ENCODE results near the gene ACYP2.
"Not testable (repeated sequence)": the region's sequence is repeated elsewhere in the genome, so short reads cannot be mapped to it uniquely, and the experiment has no call there.

The ACYP2 gene

DNA sequence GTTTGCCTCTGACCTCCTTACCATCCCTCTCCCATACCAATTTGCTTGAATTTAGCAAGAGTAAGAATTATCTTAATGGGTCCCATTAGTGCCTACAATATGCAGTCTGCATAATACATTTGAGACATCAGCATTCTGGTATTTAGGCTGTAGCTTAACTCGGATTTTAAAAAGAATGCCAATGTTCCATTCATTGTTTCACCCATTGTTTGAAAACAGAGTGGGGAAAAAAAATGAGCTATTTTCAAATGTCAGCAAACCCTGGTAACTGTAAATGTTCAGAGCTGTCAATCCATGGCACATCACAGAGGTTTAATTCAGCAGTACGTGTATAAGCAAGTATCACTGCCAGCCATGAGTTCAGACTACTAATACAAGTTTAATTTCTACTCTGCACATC is 202.6 kb downstream of the ACYP2 start:
- Mint-ChIP-seq H3K4me3 (no peak overlapping the region), H3K36me3 (no peaks in the 10 kb centered on the region), H3K4me1 (ENCODE audit: low read depth) (no peaks in the 10 kb centered on the region), H3K27me3 (peaks cover 4% of the 10 kb centered on the region), H3K27ac (no peak overlapping the region), H3K9me3 (ENCODE audit: low read depth) (peaks cover 7% of the 10 kb centered on the region)

DNA sequence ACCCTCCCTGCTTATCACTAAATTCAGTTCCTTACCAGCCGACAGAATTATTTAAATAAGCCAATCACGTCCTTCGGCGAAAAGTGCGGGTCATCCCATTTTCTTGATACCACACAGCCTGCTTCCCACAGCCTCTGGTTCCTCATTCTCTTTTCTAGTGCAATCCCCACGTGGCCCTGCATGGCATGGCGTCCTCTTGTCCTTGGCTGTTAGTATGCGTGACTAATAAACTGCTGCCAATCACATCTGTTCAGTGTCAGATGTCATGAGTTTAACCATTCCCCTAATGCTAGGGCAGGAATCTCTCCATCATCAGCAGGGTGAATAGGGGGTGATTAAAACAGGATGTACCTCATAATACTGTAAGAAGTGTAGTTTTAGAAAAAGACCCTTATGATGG is 203.4 kb downstream of the ACYP2 start:
- Mint-ChIP-seq H3K4me1 (ENCODE audit: low read depth) (no peaks in the 10 kb centered on the region), H3K36me3 (no peaks in the 10 kb centered on the region), H3K27me3 (peaks cover 4% of the 10 kb centered on the region), H3K4me3 (no peak overlapping the region), H3K27ac (no peak overlapping the region), H3K9me3 (ENCODE audit: low read depth) (peaks cover 7% of the 10 kb centered on the region)

DNA sequence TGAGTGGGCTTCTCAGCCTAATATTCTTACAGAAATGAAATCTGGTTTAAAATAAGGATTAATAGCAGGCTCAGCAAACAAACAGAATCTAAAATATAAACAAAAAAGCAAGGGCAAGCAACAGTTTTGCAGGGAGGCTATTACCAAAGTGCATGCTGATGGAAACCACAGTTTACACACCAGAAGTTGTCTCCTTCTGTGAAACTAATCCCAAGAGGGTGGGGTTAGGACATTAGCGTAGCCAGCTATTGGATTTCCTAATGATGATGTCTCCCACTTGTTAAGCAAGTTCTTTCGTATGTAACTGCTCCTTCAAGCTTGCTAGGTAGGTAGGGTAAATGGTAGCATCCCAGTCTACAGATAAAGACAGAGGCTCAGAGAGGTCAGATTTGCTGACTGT is 205.6 kb downstream of the ACYP2 start:
- Mint-ChIP-seq H3K36me3 (peaks cover 6% of the 10 kb centered on the region), H3K4me1 (ENCODE audit: low read depth) (no peaks in the 10 kb centered on the region), H3K9me3 (ENCODE audit: low read depth) (peaks cover 13% of the 10 kb centered on the region), H3K4me3 (no peak overlapping the region), H3K27ac (no peak overlapping the region), H3K27me3 (peaks cover 7% of the 10 kb centered on the region)

DNA sequence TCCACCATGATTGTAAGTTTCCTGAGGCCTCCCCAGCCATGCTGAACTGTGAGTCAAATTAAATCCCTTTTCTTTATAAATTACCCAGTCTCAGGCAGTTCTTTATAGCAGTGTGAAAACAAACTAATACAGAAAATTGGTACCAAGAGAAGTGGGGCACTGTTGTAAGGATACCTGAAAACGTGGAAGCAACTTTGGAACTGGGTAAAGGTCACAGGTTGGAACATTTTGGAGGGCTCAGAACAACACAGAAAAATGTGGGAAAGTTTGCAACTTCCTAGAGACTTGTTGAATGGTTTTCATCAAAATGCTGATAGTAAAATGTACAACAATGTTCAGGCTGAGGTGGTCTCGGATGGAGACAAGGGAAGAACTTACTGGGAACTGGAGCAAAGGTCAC is 209.1 kb downstream of the ACYP2 start:
- H3K4me3 Mint-ChIP-seq; H3K36me3 Mint-ChIP-seq; H3K4me1 Mint-ChIP-seq (ENCODE audit: low read depth); H3K27me3 Mint-ChIP-seq; H3K27ac Mint-ChIP-seq: not testable (repeated sequence)
- H3K9me3 Mint-ChIP-seq (ENCODE audit: low read depth) = peaks cover 13% of the 10 kb centered on the region

- Mint-ChIP-seq H3K27ac (no peak overlapping the region), H3K9me3 (ENCODE audit: low read depth) (peaks cover 13% of the 10 kb centered on the region), H3K27me3 (peaks cover 10% of the 10 kb centered on the region), H3K4me1 (ENCODE audit: low read depth) (peaks cover 2% of the 10 kb centered on the region), H3K4me3 (no peak overlapping the region), H3K36me3 (peaks cover 6% of the 10 kb centered on the region)
Observed at GRCh38 chr2:54325148-54325547, 209.7 kb downstream of the ACYP2 start.

DNA sequence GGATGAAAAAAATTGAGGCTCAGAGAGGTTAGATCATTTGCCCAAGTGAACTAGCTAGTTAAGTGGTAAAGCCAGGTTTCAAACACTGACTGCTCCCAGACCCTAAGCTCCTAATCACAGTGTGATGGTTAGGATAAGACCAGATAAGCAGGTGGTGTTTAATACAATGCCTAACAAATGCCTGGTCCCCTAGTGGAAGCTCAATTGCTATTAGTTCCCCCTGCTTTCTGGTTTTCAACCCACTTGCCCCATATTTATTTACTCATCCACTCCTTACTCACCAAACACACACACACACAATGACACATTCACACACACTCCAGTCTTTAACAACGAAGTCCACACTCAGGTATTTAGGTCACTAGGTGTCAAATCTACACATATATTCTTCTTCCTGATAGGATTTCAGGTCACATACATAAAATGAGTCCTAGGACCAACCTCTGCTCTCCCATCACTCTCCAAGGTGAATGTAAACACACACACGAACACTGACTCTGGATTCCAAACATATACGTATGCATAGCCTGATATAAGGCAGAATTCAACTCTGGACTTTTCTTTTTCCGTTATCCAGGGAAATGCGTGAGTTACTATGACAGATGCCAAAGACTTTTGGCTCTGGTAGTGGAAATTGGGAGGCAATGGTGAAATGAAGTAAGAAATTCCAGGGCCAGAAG is 214.2 kb downstream of the ACYP2 start:
- Mint-ChIP-seq H3K27me3 (peaks cover 11% of the 10 kb centered on the region), H3K36me3 (peaks cover 3% of the 10 kb centered on the region), H3K4me3 (peak overlapping the region; percentile 86), H3K27ac (no peak overlapping the region), H3K4me1 (ENCODE audit: low read depth) (peaks cover 14% of the 10 kb centered on the region), H3K9me3 (ENCODE audit: low read depth) (peaks cover 9% of the 10 kb centered on the region)

GRCh38 chr2:54330162-54330925 is 214.9 kb downstream of the ACYP2 start:
- Mint-ChIP-seq H3K4me3 (peak overlapping the region; percentile 86), H3K4me1 (ENCODE audit: low read depth) (peaks cover 14% of the 10 kb centered on the region), H3K36me3 (no peaks in the 10 kb centered on the region), H3K27me3 (peaks cover 7% of the 10 kb centered on the region), H3K27ac (peak overlapping the region; percentile 19), H3K9me3 (ENCODE audit: low read depth) (peaks cover 5% of the 10 kb centered on the region)

DNA sequence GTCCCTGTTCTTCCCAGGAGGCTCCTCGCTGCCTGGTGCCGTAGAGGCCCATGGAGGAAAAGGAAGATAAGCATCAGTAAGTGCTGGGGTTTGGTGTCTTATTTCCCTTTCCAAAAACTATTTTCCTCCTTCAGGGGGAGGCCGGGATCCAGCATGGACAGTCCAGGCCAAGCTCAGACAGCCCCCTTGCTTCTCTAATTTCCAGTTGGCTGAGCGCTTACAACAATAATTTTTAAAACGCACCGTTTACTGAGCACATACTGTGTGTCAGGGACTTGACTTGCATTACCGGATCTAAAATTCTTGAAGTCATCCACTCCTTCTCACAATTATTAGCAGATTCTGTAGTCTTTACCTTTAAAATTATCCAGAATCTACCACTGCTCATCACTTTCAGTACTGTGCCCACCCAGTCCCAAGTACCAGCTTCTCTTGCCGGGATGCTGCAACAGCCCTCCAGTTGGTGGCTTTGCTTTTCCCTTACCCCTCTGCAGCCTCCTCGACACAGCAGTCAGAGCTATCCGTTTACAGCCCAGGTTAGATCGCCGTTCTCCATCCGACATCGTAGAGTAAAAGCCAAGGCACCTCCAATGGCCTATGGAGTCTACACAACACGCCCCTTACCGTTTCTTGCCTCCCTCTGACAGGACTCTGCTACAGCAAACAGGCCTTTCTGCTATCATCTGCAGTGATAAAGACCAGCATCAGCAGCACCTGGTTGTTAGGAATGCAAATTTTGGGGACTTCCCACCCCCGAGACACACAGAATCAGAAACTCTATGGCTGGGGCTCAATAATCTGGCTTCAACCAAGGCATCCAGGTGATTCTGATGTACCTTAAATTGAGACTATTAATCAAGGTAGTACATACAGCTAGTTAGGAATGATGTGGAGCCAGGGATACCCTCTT is 215.8 kb downstream of the ACYP2 start:
- Mint-ChIP-seq H3K27me3 (peaks cover 7% of the 10 kb centered on the region), H3K27ac (peak overlapping the region; percentile 19)

GRCh38 chr2:54332386-54332785 is 217.0 kb downstream of the ACYP2 start:
- Mint-ChIP-seq H3K27ac (no peak overlapping the region), H3K36me3 (no peaks in the 10 kb centered on the region), H3K27me3 (peaks cover 7% of the 10 kb centered on the region), H3K9me3 (ENCODE audit: low read depth) (no peaks in the 10 kb centered on the region), H3K4me1 (ENCODE audit: low read depth) (peaks cover 14% of the 10 kb centered on the region), H3K4me3 (no peak overlapping the region)

More for the DNA sequence above, 215.8 kb downstream of the ACYP2 start:
- Mint-ChIP-seq H3K4me3 (peak overlapping the region; percentile 86), H3K36me3 (no peaks in the 10 kb centered on the region), H3K4me1 (ENCODE audit: low read depth) (peaks cover 14% of the 10 kb centered on the region), H3K9me3 (ENCODE audit: low read depth) (peaks cover 5% of the 10 kb centered on the region)

- no peaks in the 10 kb centered on the region for H3K36me3 Mint-ChIP-seq
- no peak overlapping the region for H3K27ac Mint-ChIP-seq
- no peak overlapping the region for H3K4me3 Mint-ChIP-seq
- H3K27me3 Mint-ChIP-seq = peaks cover 5% of the 10 kb centered on the region
- no peaks in the 10 kb centered on the region for H3K9me3 Mint-ChIP-seq (ENCODE audit: low read depth)
- peaks cover 1% of the 10 kb centered on the region for H3K4me1 Mint-ChIP-seq (ENCODE audit: low read depth)
Observed at GRCh38 chr2:54336136-54336976, 220.9 kb downstream of the ACYP2 start.

DNA sequence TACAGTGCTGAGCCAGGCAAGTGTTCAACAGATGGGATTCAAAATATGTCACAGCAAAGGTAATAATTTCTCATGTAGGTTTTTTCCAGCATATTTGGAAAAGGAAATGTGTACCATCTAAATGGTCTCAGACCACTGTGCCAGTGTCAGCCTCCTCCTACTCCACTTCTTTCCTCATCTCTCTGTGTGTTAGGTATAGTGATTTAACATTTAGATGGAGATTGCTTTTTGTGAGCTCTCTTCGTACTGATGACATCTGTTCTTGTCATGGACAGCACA is 221.5 kb downstream of the ACYP2 start:
- no peak overlapping the region for H3K4me3 Mint-ChIP-seq
- peaks cover 9% of the 10 kb centered on the region for H3K27me3 Mint-ChIP-seq
- H3K4me1 Mint-ChIP-seq (ENCODE audit: low read depth) = no peaks in the 10 kb centered on the region
- H3K9me3 Mint-ChIP-seq (ENCODE audit: low read depth) = no peaks in the 10 kb centered on the region
- no peak overlapping the region for H3K27ac Mint-ChIP-seq
- H3K36me3 Mint-ChIP-seq = no peaks in the 10 kb centered on the region

- Mint-ChIP-seq H3K36me3 (no peaks in the 10 kb centered on the region), H3K9me3 (ENCODE audit: low read depth) (no peaks in the 10 kb centered on the region), H3K27me3 (peaks cover 24% of the 10 kb centered on the region), H3K4me1 (ENCODE audit: low read depth) (no peaks in the 10 kb centered on the region), H3K4me3 (no peak overlapping the region), H3K27ac (no peak overlapping the region)
Observed at GRCh38 chr2:54341656-54342055, 226.2 kb downstream of the ACYP2 start.

DNA sequence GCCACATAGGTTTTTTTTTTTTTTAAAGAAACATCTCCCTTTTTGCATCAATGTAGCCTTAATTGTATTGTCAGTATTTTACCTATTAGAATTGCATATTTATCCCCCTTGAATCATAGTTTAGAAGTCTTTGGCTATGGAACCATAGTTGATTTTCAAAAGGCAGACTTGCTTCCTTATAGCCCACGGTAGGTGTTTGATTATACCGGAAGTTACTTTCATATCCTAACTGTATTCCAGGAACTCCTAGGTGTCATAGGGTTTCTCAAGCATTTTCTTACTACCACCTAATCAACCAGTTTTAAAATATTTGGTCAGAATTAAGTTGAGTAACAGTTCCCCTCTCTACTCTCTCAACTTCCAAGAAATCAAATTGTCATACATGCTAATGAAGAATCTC is 227.2 kb downstream of the ACYP2 start:
- Mint-ChIP-seq H3K4me3 (no peak overlapping the region), H3K27me3 (peaks cover 24% of the 10 kb centered on the region), H3K4me1 (ENCODE audit: low read depth) (no peaks in the 10 kb centered on the region), H3K36me3 (no peaks in the 10 kb centered on the region), H3K27ac (no peak overlapping the region), H3K9me3 (ENCODE audit: low read depth) (no peaks in the 10 kb centered on the region)

- Mint-ChIP-seq H3K36me3 (no peaks in the 10 kb centered on the region), H3K4me1 (ENCODE audit: low read depth) (no peaks in the 10 kb centered on the region), H3K27ac (no peak overlapping the region), H3K4me3 (no peak overlapping the region), H3K9me3 (ENCODE audit: low read depth) (no peaks in the 10 kb centered on the region), H3K27me3 (peaks cover 14% of the 10 kb centered on the region)
Observed at GRCh38 chr2:54347622-54348021, 232.2 kb downstream of the ACYP2 start.
